IMR-90 (cell line): ENCODE measurements around the gene WNT2B. TPM values are rescaled to one million over a fixed set of nuclear protein-coding genes. Genes with fewer than 3 reads are reported as not detected.

Source experiments
- ATAC-seq: fragments of 200-7000 bp; cut with Tn5 transposase; 2 replicates; pipeline ENCODE4 v1.9.1; 2020; ENCODE audit warnings: low read depth, mild to moderate bottlenecking, moderate library complexity
- BruUV-seq: library from RNA; stranded (reverse); fragments of 400-500 nt; replicated peaks from 2 replicates; lab custom pipeline; 2021; lab: Mats Ljungman, UMichigan
- CTCF ChIA-PET: fragments of 300-600 bp; formaldehyde crosslinking; extraction: SDS; loops from one replicate; lab custom pipeline; 2021; ENCODE audit warnings: antibody characterized with exemption; lab: Yijun Ruan, JAX
- POLR2A ChIA-PET: fragments of 300-600 bp; sonication (Branson Sonifier 250); formaldehyde crosslinking; loops from one replicate; lab custom pipeline; 2022; ENCODE audit warnings: antibody characterized with exemption; ENCODE audit not compliant: unreplicated experiment; lab: Charles Lee
- DNase-seq: peaks from one replicate; pipeline ENCODE4 v3.0.0; 2013
- H2AFZ ChIP-seq: replicated peaks from 2 replicates; pipeline ENCODE3; 2013; ENCODE audit warnings: low read length, mild to moderate bottlenecking; ENCODE audit not compliant: poor library complexity
- H2AK5ac ChIP-seq: 2 replicates; pipeline ENCODE4 v1.6.1; 2013; ENCODE audit warnings: low read depth, low read length, inconsistent platforms
- H2AK9ac ChIP-seq: replicated peaks from 2 replicates; pipeline ENCODE3; 2013; ENCODE audit warnings: mild to moderate bottlenecking, low read depth, low read length, moderate library complexity; ENCODE audit not compliant: poor library complexity
- H2BK120ac ChIP-seq: 2 replicates; pipeline ENCODE4 v1.6.1; 2013; ENCODE audit warnings: low read depth, low read length, inconsistent platforms
- H2BK15ac ChIP-seq: 3 replicates; pipeline ENCODE4 v1.6.1; 2013; ENCODE audit warnings: low read depth, low read length, inconsistent platforms
- H2BK20ac ChIP-seq: 2 replicates; pipeline ENCODE4 v1.6.1; 2013; ENCODE audit warnings: low read depth, mild to moderate bottlenecking, inconsistent platforms, low read length, moderate library complexity
- H2BK5ac ChIP-seq: 2 replicates; pipeline ENCODE4 v1.6.1; 2013; ENCODE audit warnings: mild to moderate bottlenecking, low read depth, low read length, inconsistent platforms; ENCODE audit not compliant: poor library complexity, severe bottlenecking
- H3K14ac ChIP-seq: replicated peaks from 2 replicates; pipeline ENCODE4 v1.6.1; 2013; ENCODE audit warnings: low read depth, low read length, inconsistent platforms
- H3K18ac ChIP-seq: 2 replicates; pipeline ENCODE4 v1.6.1; 2013; ENCODE audit warnings: low read depth, low read length, control low read depth
- H3K23ac ChIP-seq: 2 replicates; pipeline ENCODE4 v1.6.1; 2013; ENCODE audit warnings: low read depth, low read length, inconsistent platforms
- H3K27ac ChIP-seq: 2 replicates; pipeline ENCODE4 v1.5.1; 2013; ENCODE audit warnings: mild to moderate bottlenecking, control low read depth, low read length; ENCODE audit not compliant: insufficient read depth
- H3K27me3 ChIP-seq: 2 replicates; pipeline ENCODE4 v1.6.1; 2013; ENCODE audit warnings: low read length; ENCODE audit not compliant: control insufficient read depth, insufficient read depth
- H3K36me3 ChIP-seq: 2 replicates; pipeline ENCODE4 v1.6.1; 2013; ENCODE audit warnings: low read length, mixed read lengths; ENCODE audit not compliant: control insufficient read depth, insufficient read depth
- H3K4ac ChIP-seq: 2 replicates; pipeline ENCODE4 v1.6.1; 2013; ENCODE audit warnings: low read depth, low read length, inconsistent platforms
- H3K4me1 ChIP-seq: 2 replicates; pipeline ENCODE4 v1.6.1; 2013; ENCODE audit warnings: low read length, mixed read lengths; ENCODE audit not compliant: control insufficient read depth, insufficient read depth
- H3K4me2 ChIP-seq: 2 replicates; pipeline ENCODE4 v1.6.1; 2013; ENCODE audit warnings: low read depth, mild to moderate bottlenecking, control low read depth, low read length, moderate library complexity
- H3K4me3 ChIP-seq: 2 replicates; pipeline ENCODE4 v1.5.1; 2013; ENCODE audit warnings: low read depth, mild to moderate bottlenecking, control low read depth, low read length, moderate library complexity; ENCODE audit not compliant: insufficient read depth
- H3K56ac ChIP-seq: 2 replicates; pipeline ENCODE4 v1.6.1; 2013; ENCODE audit warnings: low read length, inconsistent platforms; ENCODE audit not compliant: insufficient read depth; ENCODE audit errors: extremely low read depth
- H3K79me1 ChIP-seq, 2 experiments: 2 replicates each; pipeline ENCODE4 v1.6.1; 2013; ENCODE audit warnings: low read length in 2 of 2, inconsistent platforms in 1 of 2, low read depth in 1 of 2
- H3K9ac ChIP-seq: 2 replicates; pipeline ENCODE4 v1.6.1; 2013; ENCODE audit warnings: low read depth, low read length, control low read depth
- H3K9me1 ChIP-seq: 2 replicates; pipeline ENCODE4 v1.6.1; 2013; ENCODE audit warnings: low read length, inconsistent platforms; ENCODE audit not compliant: insufficient read depth
- H3K9me3 ChIP-seq: 2 replicates; pipeline ENCODE4 v1.6.1; 2013; ENCODE audit warnings: low read length; ENCODE audit not compliant: control insufficient read depth, insufficient read depth
- H4K20me1 ChIP-seq: 2 replicates; pipeline ENCODE4 v1.6.1; 2013; ENCODE audit warnings: low read length, inconsistent platforms; ENCODE audit not compliant: insufficient read depth
- H4K5ac ChIP-seq: 2 replicates; pipeline ENCODE4 v1.6.1; 2013; ENCODE audit warnings: mild to moderate bottlenecking, low read depth, low read length, control low read depth
- H4K8ac ChIP-seq, 2 experiments: 2 replicates each; pipeline ENCODE4 v1.6.1; 2013; ENCODE audit warnings: low read depth in 2 of 2, low read length in 2 of 2, control low read depth in 1 of 2, inconsistent platforms in 1 of 2
- H4K91ac ChIP-seq: 2 replicates; pipeline ENCODE4 v1.6.1; 2013; ENCODE audit warnings: low read depth, low read length, inconsistent platforms; ENCODE audit not compliant: insufficient read depth
- BHLHE40 ChIP-seq: fragments of 150-350 bp; IDR thresholded peaks from 2 replicates; pipeline ENCODE4 v1.6.1; 2016; ENCODE audit warnings: mild to moderate bottlenecking, low read depth, low read length
- CEBPB ChIP-seq: IDR thresholded peaks from 2 replicates; pipeline ENCODE4 v1.6.1; 2012; ENCODE audit warnings: low read depth, low read length, improper control_type of control experiment
- CHD1 ChIP-seq: IDR thresholded peaks from 2 replicates; pipeline ENCODE4 v1.6.1; 2012; ENCODE audit warnings: low read depth, low read length, improper control_type of control experiment
- CTCF ChIP-seq: conservative IDR thresholded peaks from 2 replicates; pipeline ENCODE4 v1.5.1; 2012; ENCODE audit warnings: mild to moderate bottlenecking, low read depth, low read length, improper control_type of control experiment
- ELK1 ChIP-seq: fragments of 150-350 bp; IDR thresholded peaks from 2 replicates; pipeline ENCODE4 v1.6.1; 2016; ENCODE audit warnings: low read depth, mild to moderate bottlenecking, low read length, moderate library complexity, borderline replicate concordance
- FOS ChIP-seq: fragments of 150-350 bp; IDR thresholded peaks from 2 replicates; pipeline ENCODE4 v1.6.1; 2016; ENCODE audit warnings: low read depth, low read length
- MAFK ChIP-seq: IDR thresholded peaks from 2 replicates; pipeline ENCODE4 v1.6.1; 2012; ENCODE audit warnings: low read depth, low read length, improper control_type of control experiment
- MAZ ChIP-seq: IDR thresholded peaks from 2 replicates; pipeline ENCODE4 v1.6.1; 2012; ENCODE audit warnings: low read depth, mild to moderate bottlenecking, low read length, improper control_type of control experiment, moderate library complexity, borderline replicate concordance
- MXI1 ChIP-seq: IDR thresholded peaks from 2 replicates; pipeline ENCODE4 v1.6.1; 2012; ENCODE audit warnings: low read depth, mild to moderate bottlenecking, low read length, moderate library complexity, borderline replicate concordance
- NFE2L2 ChIP-seq: fragments of 150-350 bp; IDR thresholded peaks from 2 replicates; pipeline ENCODE4 v1.6.1; 2016; ENCODE audit warnings: low read depth, mild to moderate bottlenecking, low read length
- POLR2A ChIP-seq: IDR thresholded peaks from 2 replicates; pipeline ENCODE4 v1.6.1; 2012; ENCODE audit warnings: mild to moderate bottlenecking, low read depth, low read length
- RAD21 ChIP-seq: IDR thresholded peaks from 2 replicates; pipeline ENCODE4 v1.6.1; 2012; ENCODE audit warnings: low read length, improper control_type of control experiment
- RCOR1 ChIP-seq: IDR thresholded peaks from 2 replicates; pipeline ENCODE4 v1.6.1; 2012; ENCODE audit warnings: mild to moderate bottlenecking, low read length, improper control_type of control experiment; ENCODE audit not compliant: insufficient replicate concordance
- RFX5 ChIP-seq: IDR thresholded peaks from 2 replicates; pipeline ENCODE4 v1.8.0; 2012; ENCODE audit warnings: low read depth, mild to moderate bottlenecking, low read length, moderate library complexity
- SMC3 ChIP-seq: fragments of 150-350 bp; IDR thresholded peaks from 2 replicates; pipeline ENCODE4 v1.6.1; 2016; ENCODE audit warnings: low read depth, mild to moderate bottlenecking, antibody characterized with exemption, low read length, moderate library complexity
- USF2 ChIP-seq: fragments of 150-350 bp; IDR thresholded peaks from 2 replicates; pipeline ENCODE4 v1.6.1; 2017; ENCODE audit warnings: mild to moderate bottlenecking, antibody characterized with exemption, low read length, low read depth
- whole genome bisulfite sequencing, 2 experiments: methylation state at CpG; one replicate each; pipeline versions ENCODE4 v1.1.5 to v1.1.7; 2013; ENCODE audit warnings: missing lambda C conversion rate in 2 of 2; ENCODE audit not compliant: insufficient read length in 1 of 2; ENCODE audit errors: extremely low coverage in 2 of 2; 5-methylcytosine and 5-hydroxymethylcytosine counted together
- dilution Hi-C: fragments of 300-500 bp; cut with HindIII; formaldehyde crosslinking; loops from one replicate; pipeline ENCODE4 v1.14.3; 2018; ENCODE audit warnings: low sequenced_read_pairs; ENCODE audit not compliant: unreplicated experiment
- in situ Hi-C: fragments of 300-500 bp; cut with MboI; formaldehyde crosslinking; loops from 3 replicates; pipeline ENCODE4 v1.14.3; 2019; ENCODE audit warnings: low sequenced_read_pairs, inconsistent platforms, mixed read lengths
- intact Hi-C: fragments of 100-400 bp; cut with micrococcal nuclease; formaldehyde crosslinking; loops from 2 replicates; pipeline ENCODE4 v1.10.0; 2022
- polyA plus RNA-seq, 3 experiments: library from polyadenylated mRNA; depleted of rRNA; stranded (reverse); fragments of >200 nt; gene quantifications; 2 replicates each; pipeline ENCODE4 v1.2.3, GENCODE V29; 2012; ENCODE audit warnings: low replicate concordance in 1 of 3
- total RNA-seq: library from RNA; depleted of rRNA; stranded (reverse); fragments of >200 nt; gene quantifications from 2 replicates; pipeline ENCODE4 v1.2.3, GENCODE V29; 2012

Gene WNT2B
- total and polyA plus RNA-seq, 2 of the 4 experiments (the other 2 are of a cell fraction): 0.50 to 0.54 TPM

GRCh38 chr1:112496290-112496689 lies 12.5 kb upstream of the WNT2B start:
- Histone ChIP-seq H3K27me3 (no peaks in the 10 kb centered on the region), H3K4ac (no peak overlapping the region), H4K20me1 (no peaks in the 10 kb centered on the region), H4K5ac (no peak overlapping the region), H3K9me1 (no peaks in the 10 kb centered on the region), H2AK9ac (no peak overlapping the region), H2AFZ (no peak overlapping the region), H2BK5ac (no peak overlapping the region), H3K23ac (no peak overlapping the region), H3K4me3 (no peak overlapping the region), H3K56ac (no peak overlapping the region), H4K8ac (no peak overlapping the region), H3K9ac (no peak overlapping the region), H2BK20ac (no peak overlapping the region), H3K4me1 (no peaks in the 10 kb centered on the region), H3K18ac (no peak overlapping the region), H4K91ac (no peak overlapping the region), H3K9me3 (no peaks in the 10 kb centered on the region), H2BK120ac (no peak overlapping the region), H3K79me1 (no peaks in the 10 kb centered on the region), H3K36me3 (no peaks in the 10 kb centered on the region), H3K14ac (no peak overlapping the region), H2AK5ac (no peak overlapping the region), H2BK15ac (no peak overlapping the region), H3K4me2 (no peak overlapping the region), H3K27ac (no peak overlapping the region)
- dilution Hi-C loops: no loop called here
- WGBS, 2 experiments: no CpG with 5 or more reads among the region's 5 CpGs
- TF ChIP-seq RAD21: no peak
- TF ChIP-seq FOS: no peak
- TF ChIP-seq POLR2A: no peak
- TF ChIP-seq MAFK: no peak
- TF ChIP-seq CTCF: no peak
- TF ChIP-seq MXI1: no peak
- TF ChIP-seq RCOR1: no peak
- TF ChIP-seq NFE2L2: no peak
- no peak for TF ChIP-seq SMC3
- TF ChIP-seq ELK1: no peak
- no peak for TF ChIP-seq USF2
- TF ChIP-seq MAZ: no peak
- no peak for TF ChIP-seq CEBPB
- no peak for TF ChIP-seq RFX5
- TF ChIP-seq BHLHE40: no peak
- no peak for TF ChIP-seq CHD1
- CTCF ChIA-PET: no interaction called here
- POLR2A ChIA-PET: interaction anchor here (0.6 kb wide), 1 partner anchor 138 kb away, joined by 3 read pairs; no protein-coding TSS in a partner anchor
- intact Hi-C loops: no loop called here
- DNase-seq: peak; percentile 36
- in situ Hi-C loops: no loop called here
- peak; percentile 40; the same call in 1 of the 2 replicates for ATAC-seq
- BruUV-seq: no TSS peak
